ENCODE measurements around the gene ACTN3. TPM values are rescaled to one million over a fixed set of nuclear protein-coding genes. Genes with fewer than 3 reads are reported as not detected.

The ACTN3 gene
- total and polyA plus RNA-seq, 2 experiments from 2014 or later: 6.3 to 7.3 TPM

- no peaks in the 10 kb centered on the region for H4K20me1 ChIP-seq (replicated peaks; ENCODE audit: insufficient read depth)
- H3K27me3 ChIP-seq (ENCODE audit: insufficient read depth): 0 out of 2 replicates have a peak, but pooled peaks cover 3% of the 10 kb centered on the region
- no peaks in the 10 kb centered on the region for H3K9me2 ChIP-seq (ENCODE audit: insufficient read depth)
- no peaks in the 10 kb centered on the region for H3F3A ChIP-seq (replicated peaks; ENCODE audit: low read depth)
- no peak for TF ChIP-seq EZH2 (IDR thresholded peaks at IDR 0.05; ENCODE audit: low read depth, unreplicated experiment)
- TF ChIP-seq JUNB (IDR thresholded peaks at IDR 0.05; ENCODE audit: unreplicated experiment): no peak
- no peak for TF ChIP-seq CREB1 (CRISPR knock-in tag; IDR thresholded peaks at IDR 0.05; ENCODE audit: low read depth)
- TF ChIP-seq CTCF (conservative IDR thresholded peaks at IDR 0.05; ENCODE audit: low read depth in 2 of 2): no peak
- no peak for TF ChIP-seq EZH2phosphoT487 (IDR thresholded peaks at IDR 0.05; ENCODE audit: unreplicated experiment)
- TF ChIP-seq ZNF114 (CRISPR knock-in tag; IDR thresholded peaks at IDR 0.05): no peak
- TF ChIP-seq, protein P1, sequence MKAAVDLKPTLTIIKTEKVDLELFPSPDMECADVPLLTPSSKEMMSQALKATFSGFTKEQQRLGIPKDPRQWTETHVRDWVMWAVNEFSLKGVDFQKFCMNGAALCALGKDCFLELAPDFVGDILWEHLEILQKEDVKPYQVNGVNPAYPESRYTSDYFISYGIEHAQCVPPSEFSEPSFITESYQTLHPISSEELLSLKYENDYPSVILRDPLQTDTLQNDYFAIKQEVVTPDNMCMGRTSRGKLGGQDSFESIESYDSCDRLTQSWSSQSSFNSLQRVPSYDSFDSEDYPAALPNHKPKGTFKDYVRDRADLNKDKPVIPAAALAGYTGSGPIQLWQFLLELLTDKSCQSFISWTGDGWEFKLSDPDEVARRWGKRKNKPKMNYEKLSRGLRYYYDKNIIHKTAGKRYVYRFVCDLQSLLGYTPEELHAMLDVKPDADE (IDR thresholded peaks at IDR 0.05): no peak
- TF ChIP-seq, protein P2, sequence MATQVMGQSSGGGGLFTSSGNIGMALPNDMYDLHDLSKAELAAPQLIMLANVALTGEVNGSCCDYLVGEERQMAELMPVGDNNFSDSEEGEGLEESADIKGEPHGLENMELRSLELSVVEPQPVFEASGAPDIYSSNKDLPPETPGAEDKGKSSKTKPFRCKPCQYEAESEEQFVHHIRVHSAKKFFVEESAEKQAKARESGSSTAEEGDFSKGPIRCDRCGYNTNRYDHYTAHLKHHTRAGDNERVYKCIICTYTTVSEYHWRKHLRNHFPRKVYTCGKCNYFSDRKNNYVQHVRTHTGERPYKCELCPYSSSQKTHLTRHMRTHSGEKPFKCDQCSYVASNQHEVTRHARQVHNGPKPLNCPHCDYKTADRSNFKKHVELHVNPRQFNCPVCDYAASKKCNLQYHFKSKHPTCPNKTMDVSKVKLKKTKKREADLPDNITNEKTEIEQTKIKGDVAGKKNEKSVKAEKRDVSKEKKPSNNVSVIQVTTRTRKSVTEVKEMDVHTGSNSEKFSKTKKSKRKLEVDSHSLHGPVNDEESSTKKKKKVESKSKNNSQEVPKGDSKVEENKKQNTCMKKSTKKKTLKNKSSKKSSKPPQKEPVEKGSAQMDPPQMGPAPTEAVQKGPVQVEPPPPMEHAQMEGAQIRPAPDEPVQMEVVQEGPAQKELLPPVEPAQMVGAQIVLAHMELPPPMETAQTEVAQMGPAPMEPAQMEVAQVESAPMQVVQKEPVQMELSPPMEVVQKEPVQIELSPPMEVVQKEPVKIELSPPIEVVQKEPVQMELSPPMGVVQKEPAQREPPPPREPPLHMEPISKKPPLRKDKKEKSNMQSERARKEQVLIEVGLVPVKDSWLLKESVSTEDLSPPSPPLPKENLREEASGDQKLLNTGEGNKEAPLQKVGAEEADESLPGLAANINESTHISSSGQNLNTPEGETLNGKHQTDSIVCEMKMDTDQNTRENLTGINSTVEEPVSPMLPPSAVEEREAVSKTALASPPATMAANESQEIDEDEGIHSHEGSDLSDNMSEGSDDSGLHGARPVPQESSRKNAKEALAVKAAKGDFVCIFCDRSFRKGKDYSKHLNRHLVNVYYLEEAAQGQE (IDR thresholded peaks at IDR 0.05; ENCODE audit: unreplicated experiment): no peak
- no peak for TF ChIP-seq POLR2AphosphoS5 (IDR thresholded peaks at IDR 0.05; ENCODE audit: low read depth)
- TF ChIP-seq NANOG (IDR thresholded peaks at IDR 0.05; ENCODE audit: borderline replicate concordance): no peak
- no peak for TF ChIP-seq ZNF331 (CRISPR knock-in tag; IDR thresholded peaks at IDR 0.05; ENCODE audit: low read depth)
- TF ChIP-seq, protein P3, sequence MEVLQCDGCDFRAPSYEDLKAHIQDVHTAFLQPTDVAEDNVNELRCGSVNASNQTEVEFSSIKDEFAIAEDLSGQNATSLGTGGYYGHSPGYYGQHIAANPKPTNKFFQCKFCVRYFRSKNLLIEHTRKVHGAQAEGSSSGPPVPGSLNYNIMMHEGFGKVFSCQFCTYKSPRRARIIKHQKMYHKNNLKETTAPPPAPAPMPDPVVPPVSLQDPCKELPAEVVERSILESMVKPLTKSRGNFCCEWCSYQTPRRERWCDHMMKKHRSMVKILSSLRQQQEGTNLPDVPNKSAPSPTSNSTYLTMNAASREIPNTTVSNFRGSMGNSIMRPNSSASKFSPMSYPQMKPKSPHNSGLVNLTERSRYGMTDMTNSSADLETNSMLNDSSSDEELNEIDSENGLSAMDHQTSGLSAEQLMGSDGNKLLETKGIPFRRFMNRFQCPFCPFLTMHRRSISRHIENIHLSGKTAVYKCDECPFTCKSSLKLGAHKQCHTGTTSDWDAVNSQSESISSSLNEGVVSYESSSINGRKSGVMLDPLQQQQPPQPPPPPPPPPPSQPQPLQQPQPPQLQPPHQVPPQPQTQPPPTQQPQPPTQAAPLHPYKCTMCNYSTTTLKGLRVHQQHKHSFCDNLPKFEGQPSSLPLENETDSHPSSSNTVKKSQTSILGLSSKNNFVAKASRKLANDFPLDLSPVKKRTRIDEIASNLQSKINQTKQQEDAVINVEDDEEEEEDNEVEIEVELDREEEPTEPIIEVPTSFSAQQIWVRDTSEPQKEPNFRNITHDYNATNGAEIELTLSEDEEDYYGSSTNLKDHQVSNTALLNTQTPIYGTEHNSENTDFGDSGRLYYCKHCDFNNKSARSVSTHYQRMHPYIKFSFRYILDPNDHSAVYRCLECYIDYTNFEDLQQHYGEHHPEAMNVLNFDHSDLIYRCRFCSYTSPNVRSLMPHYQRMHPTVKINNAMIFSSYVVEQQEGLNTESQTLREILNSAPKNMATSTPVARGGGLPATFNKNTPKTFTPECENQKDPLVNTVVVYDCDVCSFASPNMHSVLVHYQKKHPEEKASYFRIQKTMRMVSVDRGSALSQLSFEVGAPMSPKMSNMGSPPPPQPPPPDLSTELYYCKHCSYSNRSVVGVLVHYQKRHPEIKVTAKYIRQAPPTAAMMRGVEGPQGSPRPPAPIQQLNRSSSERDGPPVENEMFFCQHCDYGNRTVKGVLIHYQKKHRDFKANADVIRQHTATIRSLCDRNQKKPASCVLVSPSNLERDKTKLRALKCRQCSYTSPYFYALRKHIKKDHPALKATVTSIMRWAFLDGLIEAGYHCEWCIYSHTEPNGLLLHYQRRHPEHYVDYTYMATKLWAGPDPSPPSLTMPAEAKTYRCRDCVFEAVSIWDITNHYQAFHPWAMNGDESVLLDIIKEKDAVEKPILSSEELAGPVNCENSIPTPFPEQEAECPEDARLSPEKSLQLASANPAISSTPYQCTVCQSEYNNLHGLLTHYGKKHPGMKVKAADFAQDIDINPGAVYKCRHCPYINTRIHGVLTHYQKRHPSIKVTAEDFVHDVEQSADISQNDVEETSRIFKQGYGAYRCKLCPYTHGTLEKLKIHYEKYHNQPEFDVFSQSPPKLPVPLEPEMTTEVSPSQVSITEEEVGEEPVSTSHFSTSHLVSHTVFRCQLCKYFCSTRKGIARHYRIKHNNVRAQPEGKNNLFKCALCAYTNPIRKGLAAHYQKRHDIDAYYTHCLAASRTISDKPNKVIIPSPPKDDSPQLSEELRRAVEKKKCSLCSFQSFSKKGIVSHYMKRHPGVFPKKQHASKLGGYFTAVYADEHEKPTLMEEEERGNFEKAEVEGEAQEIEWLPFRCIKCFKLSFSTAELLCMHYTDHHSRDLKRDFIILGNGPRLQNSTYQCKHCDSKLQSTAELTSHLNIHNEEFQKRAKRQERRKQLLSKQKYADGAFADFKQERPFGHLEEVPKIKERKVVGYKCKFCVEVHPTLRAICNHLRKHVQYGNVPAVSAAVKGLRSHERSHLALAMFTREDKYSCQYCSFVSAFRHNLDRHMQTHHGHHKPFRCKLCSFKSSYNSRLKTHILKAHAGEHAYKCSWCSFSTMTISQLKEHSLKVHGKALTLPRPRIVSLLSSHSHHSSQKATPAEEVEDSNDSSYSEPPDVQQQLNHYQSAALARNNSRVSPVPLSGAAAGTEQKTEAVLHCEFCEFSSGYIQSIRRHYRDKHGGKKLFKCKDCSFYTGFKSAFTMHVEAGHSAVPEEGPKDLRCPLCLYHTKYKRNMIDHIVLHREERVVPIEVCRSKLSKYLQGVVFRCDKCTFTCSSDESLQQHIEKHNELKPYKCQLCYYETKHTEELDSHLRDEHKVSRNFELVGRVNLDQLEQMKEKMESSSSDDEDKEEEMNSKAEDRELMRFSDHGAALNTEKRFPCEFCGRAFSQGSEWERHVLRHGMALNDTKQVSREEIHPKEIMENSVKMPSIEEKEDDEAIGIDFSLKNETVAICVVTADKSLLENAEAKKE (CRISPR knock-in tag; IDR thresholded peaks at IDR 0.05): no peak
- no peak for TF ChIP-seq STAT1 (IDR thresholded peaks at IDR 0.05; ENCODE audit: unreplicated experiment)
- Mint-ChIP-seq H3K4me3 (no peak overlapping the region), H3K36me3 (ENCODE audit: low read depth) (peaks cover 29% of the 10 kb centered on the region), H3K27ac (no peak overlapping the region), H3K27me3 (ENCODE audit: insufficient read depth, low read depth, poor library complexity) (peaks cover 5% of the 10 kb centered on the region), H3K9me3 (peaks cover 66% of the 10 kb centered on the region), H3K4me1 (no peaks in the 10 kb centered on the region)
- H3K27ac ChIP-seq (ENCODE audit: low read depth): no peak overlapping the region
- ATAC-seq (no peak), DNase-seq (ENCODE audit: low spot score) (no peak)
- H3K79me2 ChIP-seq (replicated peaks; ENCODE audit: insufficient read depth): no peaks in the 10 kb centered on the region
- no peaks in the 10 kb centered on the region; the same call in 1 of the 2 replicates for H3K36me3 ChIP-seq (ENCODE audit: insufficient read depth)
- no peak overlapping the region for H3K4me2 ChIP-seq
- no peaks in the 10 kb centered on the region for H3K4me1 ChIP-seq (ENCODE audit: insufficient read depth)
- no peak overlapping the region for H3K4me3 ChIP-seq
- H2AFZ ChIP-seq: no peak overlapping the region
Measured at GRCh38 chr11:66586136-66586535, 39.4 kb downstream of the ACTN3 start.

Measured in GM23338 (cell line).